DMS114 treated with DMSO at 0.1 percent for 48 hours (cell line): Measurements from ENCODE around the gene HOXD8.

Experiments used
- DNase-seq: peaks from one replicate; lab custom pipeline; 2025; ENCODE audit not compliant: unreplicated experiment; lab: John Stamatoyannopoulos, UW

Gene HOXD8

GRCh38 chr2:176128172-176128981, 1.1 kb upstream of the HOXD8 start:
- no peak for DNase-seq

DNA sequence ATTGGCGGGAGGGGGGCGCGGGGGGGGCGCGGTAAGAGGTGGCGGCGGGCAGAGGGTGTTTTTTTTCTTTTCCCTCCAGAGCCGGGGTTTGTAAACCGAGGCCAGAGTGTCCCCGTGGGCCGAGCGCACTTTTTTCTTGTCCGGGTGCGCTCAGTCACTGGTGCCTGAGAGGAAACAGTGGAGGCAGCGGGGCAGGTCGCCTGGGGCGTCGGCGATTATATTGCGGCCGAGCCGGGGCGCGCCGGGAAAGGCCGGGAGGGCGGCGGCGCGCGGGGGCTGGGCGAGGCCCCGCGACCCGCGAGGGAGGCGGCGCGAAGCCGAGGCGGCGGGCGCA, 275 bp downstream of the HOXD8 start:
- no peak for DNase-seq

- no peak for DNase-seq
These were observed 847 bp downstream of the HOXD8 start for GRCh38 chr2:176130147-176130956.

DNA sequence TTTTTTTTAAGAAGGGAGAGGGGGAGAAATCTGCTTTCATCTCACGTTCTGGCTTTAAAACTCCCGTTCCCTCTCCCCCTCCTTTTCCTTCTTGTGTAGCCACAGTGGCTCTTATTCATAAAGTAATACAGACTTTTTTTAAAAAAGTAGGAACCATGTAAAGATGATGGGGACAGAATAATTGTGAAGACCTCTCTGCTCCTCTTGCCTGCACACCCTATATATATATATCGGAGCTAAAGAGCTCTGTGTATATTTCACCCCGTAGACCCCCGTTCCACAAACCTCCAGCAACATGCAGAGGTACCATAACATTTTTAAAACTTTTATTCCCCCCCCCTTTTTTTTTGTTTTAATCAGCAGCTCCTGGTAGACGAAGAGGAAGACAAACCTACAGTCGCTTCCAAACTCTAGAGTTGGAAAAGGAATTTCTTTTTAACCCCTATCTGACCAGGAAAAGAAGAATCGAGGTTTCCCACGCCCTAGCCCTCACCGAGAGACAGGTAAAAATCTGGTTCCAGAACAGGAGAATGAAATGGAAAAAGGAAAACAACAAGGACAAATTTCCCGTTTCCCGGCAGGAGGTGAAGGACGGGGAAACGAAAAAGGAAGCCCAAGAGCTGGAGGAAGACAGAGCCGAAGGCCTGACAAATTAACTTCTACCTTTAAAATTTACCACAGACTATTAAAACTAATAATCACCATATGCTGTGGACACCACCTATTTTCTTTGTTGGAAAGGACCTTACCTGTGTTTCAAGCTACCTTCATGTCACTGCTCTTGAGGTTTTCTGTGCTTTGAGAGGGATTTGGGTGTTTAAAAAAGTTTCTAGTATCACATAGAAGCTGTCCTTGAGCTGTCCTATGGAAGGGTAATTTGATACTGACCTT, 1.7 kb downstream of the HOXD8 start:
- DNase-seq = no peak

GRCh38 chr2:176131848-176132158, 2.3 kb downstream of the HOXD8 start:
- no peak for DNase-seq

- DNase-seq = no peak
These were observed 3.0 kb downstream of the HOXD8 start for GRCh38 chr2:176132205-176133171.

DNA sequence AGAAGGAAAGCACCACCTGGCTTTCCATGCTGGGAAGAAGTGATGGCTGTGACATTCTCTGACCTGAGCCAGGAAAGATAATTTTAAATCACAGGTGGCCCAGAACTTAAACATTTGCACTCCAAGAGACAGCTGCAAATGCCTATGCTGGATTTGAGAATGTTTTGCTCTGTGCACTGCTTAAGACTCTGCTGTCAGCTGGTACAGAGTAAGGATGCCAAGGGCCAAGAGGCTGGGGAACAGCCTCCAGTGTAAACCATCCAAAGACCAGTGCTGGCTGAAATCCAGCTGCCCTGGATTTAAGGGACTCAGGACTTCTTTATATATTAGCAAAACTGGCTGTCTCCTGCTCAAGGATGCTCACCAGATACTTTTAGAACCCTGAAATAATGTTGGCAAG, 3.9 kb downstream of the HOXD8 start:
- DNase-seq = no peak

- DNase-seq = no peak
These were observed 4.5 kb downstream of the HOXD8 start for GRCh38 chr2:176134035-176134434.

DNA sequence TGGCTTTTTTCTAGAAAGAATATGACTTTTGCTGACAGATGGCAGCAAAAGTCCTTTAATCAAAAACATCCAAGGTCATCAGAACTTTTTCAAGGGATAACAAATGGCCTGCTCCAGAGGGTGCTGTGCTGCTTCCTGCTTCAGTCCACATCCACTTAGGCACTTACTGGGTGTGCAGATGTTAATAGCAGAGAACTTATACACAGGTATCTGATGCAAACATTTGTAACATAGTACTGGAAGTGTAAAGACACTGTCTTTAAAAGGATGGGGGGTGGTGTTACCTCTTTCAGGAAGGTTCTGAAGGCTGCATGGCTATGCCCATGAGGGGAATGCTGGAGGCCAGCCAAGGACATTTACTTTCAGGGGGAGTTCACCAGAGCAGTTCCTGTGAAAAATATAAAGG, 5.5 kb downstream of the HOXD8 start:
- peak; percentile 17 for DNase-seq

GRCh38 chr2:176136374-176137251, 7.1 kb downstream of the HOXD8 start:
- no peak for DNase-seq

- no peak for DNase-seq
These were observed 7.7 kb downstream of the HOXD8 start for GRCh38 chr2:176137252-176137580.

DNA sequence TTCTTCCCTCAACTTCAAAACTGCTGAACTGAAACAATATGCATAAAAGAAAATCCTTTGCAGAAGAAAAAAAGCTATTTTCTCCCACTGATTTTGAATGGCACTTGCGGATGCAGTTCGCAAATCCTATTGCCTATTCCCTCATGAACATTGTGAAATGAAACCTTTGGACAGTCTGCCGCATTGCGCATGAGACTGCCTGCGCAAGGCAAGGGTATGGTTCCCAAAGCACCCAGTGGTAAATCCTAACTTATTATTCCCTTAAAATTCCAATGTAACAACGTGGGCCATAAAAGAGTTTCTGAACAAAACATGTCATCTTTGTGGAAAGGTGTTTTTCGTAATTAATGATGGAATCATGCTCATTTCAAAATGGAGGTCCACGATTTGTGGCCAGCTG, 8.4 kb downstream of the HOXD8 start:
- no peak for DNase-seq

DNA sequence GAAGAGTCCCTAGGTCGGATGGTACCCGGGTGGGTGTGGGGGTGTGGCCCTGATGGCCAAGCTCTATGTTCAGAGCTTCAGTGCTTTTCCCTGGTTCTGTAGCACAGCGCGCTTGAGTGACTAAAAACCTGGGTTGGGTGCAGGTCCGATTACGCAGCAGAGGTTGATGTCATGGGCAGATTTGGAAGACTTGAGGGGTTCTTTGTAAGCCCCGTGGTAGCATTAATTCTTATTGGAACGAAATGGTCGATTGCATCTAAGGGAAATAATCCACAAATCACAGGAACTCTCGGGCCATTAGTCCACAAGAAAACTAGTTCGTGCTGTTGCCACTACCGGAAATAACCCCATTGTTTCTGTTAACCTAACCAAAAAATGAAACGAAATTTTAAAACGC, 9.0 kb downstream of the HOXD8 start:
- no peak for DNase-seq

DNA sequence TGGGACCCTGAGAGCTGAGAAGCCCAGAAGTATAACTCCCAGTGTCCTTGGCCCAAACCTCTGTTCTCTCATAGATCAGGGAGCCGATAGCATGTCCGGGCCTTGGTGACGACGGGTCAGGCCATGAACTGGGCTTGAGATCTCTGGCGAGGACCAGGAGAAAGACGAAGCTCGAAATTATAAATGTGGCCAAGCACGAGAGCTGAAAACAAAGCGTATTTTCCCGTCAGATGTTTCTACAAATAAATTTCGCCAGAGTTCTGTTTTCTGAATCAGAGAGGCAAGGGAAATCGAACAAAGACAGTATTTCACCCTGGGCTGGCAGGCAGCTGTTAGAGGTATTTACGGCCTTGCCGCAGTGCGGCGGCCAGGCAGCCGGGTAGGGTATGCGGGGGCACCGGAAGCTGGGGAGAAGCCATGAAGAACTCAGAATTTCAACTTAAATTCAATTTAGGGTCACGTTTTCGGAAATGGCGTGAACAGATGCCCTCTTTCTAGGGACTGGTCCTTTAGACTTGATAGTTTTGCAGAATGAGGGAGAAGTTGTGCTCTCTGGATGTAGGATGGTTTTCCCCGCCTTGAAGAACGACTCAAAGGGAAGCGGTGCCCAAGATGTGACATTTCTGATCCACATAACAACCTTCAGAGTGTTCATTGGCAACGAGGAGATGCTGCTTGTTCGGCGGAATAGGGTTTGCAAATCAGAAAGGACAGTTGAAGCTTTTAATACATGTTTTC, 9.6 kb downstream of the HOXD8 start:
- no peak for DNase-seq

DNA sequence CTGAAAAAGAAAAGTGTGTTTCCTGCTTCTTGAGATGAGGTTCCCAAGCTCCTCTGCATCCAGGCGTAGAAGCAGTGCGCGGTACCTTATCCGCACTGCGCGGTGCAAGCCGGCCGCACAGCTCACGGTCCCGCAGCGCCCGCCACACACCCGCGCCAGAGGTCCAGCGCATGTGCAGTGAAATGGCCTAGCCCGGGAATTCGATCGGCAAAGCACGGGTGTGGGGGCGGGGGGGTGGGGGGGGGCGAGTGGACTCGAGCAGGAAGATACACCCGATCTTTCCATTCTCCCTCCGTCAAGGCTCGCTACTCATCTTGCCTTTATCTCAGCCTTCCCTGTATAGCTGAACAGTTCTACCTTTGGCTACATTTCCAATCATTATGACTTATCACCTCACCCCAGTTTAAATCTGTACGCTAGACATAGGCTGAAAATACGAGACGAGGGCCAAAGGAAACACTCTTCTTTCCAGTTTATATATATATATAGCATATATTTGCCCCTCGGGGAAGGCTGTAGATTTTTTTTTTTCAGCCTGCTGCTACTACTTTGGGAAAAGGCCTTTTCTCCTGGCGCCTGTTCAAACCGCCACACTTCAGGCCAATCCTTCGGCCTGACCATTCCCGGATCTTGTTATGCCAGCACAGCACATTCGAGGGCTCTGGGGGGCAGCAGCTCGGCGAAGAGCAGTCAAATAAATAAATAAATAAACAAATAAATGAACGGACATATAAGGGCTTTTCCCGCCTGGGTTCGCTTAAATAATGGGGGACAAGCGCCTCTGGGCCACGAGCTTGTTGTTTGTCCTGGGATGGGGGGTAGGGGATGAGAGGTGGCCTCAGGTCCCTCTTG, 10.4 kb downstream of the HOXD8 start:
- no peak for DNase-seq

DNA sequence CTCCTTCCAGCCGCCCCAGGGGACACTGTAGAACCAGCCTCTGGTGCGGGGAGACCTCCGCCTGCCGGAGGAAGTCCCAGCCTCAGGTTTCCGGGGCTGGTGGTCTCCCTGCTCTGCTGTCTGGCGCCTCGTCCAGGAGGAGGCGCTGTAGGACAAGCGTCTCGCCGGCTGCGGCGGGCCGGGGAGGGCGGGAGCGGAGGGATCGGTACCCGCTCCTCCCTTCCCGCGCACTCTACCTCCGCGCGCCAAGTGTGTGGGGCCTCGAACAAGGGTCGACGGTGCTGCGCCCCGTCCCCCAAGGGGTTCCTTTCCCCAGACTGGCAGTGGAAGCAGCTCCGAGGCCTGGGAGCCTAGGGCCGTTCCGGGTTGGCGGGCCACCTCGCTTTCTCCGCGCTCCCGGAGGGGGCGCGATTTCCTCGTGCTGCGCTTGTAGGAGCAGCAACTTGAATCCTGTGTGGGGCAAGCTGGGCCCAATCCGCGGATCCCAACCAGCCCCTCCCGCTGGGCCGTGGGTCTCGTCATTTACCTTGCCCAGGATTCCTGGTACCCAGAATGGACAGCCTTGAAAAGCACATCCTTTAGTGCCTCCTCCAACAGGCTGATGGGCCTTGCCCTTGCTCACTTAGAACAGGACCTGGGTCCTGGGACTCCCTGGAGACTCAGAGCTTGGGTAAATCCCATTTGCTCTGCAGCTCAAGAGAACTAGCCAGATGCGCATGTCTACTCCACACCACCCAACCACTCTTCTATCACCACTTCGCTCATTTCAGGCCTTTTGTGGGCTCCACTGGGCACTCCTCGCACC, 11.2 kb downstream of the HOXD8 start:
- no peak for DNase-seq

DNA sequence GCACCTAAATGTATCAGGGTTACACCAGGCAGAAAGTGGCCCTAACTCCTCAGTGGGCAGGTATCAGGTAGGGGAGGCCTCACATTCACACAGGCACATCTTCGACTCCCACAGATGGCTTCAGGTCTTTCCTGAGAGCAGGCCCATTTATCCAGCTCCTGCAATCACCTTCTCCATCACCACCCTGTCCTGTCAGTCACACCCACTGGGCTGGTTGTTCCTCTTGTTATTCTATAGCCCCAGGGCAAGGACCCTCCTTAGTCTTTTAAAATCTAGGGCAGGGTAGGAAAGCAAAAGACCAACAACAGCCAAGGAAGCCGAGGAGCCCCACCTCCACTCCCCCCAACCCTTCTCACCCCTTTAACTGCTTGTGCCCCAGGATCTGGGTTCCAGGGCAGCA, 12.8 kb downstream of the HOXD8 start:
- no peak for DNase-seq
